MM.1S (cell line): Measurements from ENCODE around the gene FJX1.

Source experiments
- DNase-seq: peaks from one replicate; pipeline ENCODE4 v3.0.0-alpha.2; 2015
- H2AFZ ChIP-seq: fragments of 300-600 bp; sonication (generic); 2 replicates; pipeline ENCODE4 v1.6.0; 2016; ENCODE audit warnings: antibody characterized with exemption, low read length
- H3F3A ChIP-seq: fragments of 300-600 bp; sonication (generic); 2 replicates; pipeline ENCODE4 v1.6.1; 2016; ENCODE audit warnings: mild to moderate bottlenecking, antibody characterized with exemption, low read length, moderate library complexity, mixed read lengths; ENCODE audit not compliant: insufficient read depth
- H3K27ac ChIP-seq: fragments of 300-600 bp; sonication (generic); 2 replicates; pipeline ENCODE4 v1.5.1; 2016; ENCODE audit warnings: mild to moderate bottlenecking, low read length
- H3K27me3 ChIP-seq: fragments of 300-600 bp; sonication (generic); replicated peaks from 2 replicates; pipeline ENCODE4 v1.6.0; 2016; ENCODE audit warnings: low read length; ENCODE audit not compliant: insufficient read depth
- H3K36me3 ChIP-seq: fragments of 300-600 bp; sonication (generic); replicated peaks from 2 replicates; pipeline ENCODE4 v1.6.1; 2016; ENCODE audit warnings: mild to moderate bottlenecking, low read length, mixed read lengths; ENCODE audit not compliant: insufficient read depth
- H3K4me1 ChIP-seq: fragments of 300-600 bp; sonication (generic); 2 replicates; pipeline ENCODE4 v1.6.1; 2016; ENCODE audit warnings: low read length, mixed read lengths
- H3K4me2 ChIP-seq: fragments of 300-600 bp; sonication (generic); 2 replicates; pipeline ENCODE4 v1.6.0; 2016; ENCODE audit warnings: low read depth, low read length
- H3K4me3 ChIP-seq: fragments of 300-600 bp; sonication (generic); 2 replicates; pipeline ENCODE4 v1.5.1; 2016; ENCODE audit warnings: low read length, mixed read lengths
- H3K79me2 ChIP-seq: fragments of 300-600 bp; sonication (generic); 2 replicates; pipeline ENCODE4 v1.6.1; 2016; ENCODE audit warnings: mixed run types, low read length, mixed read lengths
- H3K9ac ChIP-seq: fragments of 300-600 bp; sonication (generic); 2 replicates; pipeline ENCODE4 v1.6.1; 2016; ENCODE audit warnings: low read length, mixed read lengths
- H3K9me2 ChIP-seq: fragments of 300-600 bp; sonication (generic); replicated peaks from 2 replicates; pipeline ENCODE4 v1.6.1; 2016; ENCODE audit warnings: mild to moderate bottlenecking, low read length, mixed read lengths; ENCODE audit not compliant: insufficient read depth
- H3K9me3 ChIP-seq: fragments of 300-600 bp; sonication (generic); replicated peaks from 2 replicates; pipeline ENCODE4 v1.6.1; 2016; ENCODE audit warnings: mild to moderate bottlenecking, low read length, mixed read lengths; ENCODE audit not compliant: insufficient read depth
- H4K20me1 ChIP-seq: fragments of 300-600 bp; sonication (generic); 2 replicates; pipeline ENCODE4 v1.6.1; 2016; ENCODE audit warnings: mild to moderate bottlenecking, low read length, moderate library complexity, mixed read lengths; ENCODE audit not compliant: insufficient read depth
- CTCF ChIP-seq: fragments of 300-600 bp; sonication (generic); IDR thresholded peaks from 2 replicates; pipeline ENCODE4 v1.5.1; 2016; ENCODE audit warnings: antibody characterized with exemption, low read length, mixed read lengths
- EZH2 ChIP-seq: fragments of 300-600 bp; sonication (generic); optimal IDR thresholded peaks from 2 replicates; pipeline ENCODE3; 2017; ENCODE audit warnings: low read depth, mild to moderate bottlenecking, antibody characterized with exemption, low read length, mixed read lengths
- EZH2phosphoT487 ChIP-seq: fragments of 300-600 bp; sonication (generic); IDR thresholded peaks from 2 replicates; pipeline ENCODE4 v1.6.1; 2018; ENCODE audit warnings: antibody characterized with exemption, low read length

Gene FJX1

DNA sequence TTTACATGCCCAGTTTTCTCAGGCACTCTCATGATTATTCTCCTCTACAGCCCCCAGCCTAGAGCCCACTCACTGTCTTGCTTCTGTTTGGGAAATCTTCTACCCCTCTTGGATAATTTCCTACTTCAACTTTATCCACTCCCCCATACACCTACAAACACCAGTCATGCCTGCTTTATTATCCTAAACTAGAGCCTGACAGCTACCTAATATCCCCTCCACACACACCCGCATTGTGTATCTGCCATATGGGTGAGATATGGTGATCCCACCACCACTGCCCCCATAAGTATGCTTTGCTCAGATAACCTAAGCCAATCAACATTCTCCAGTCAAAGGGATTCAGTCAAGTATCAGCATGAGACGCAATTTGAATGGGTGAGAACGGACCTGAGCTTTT lies 15.3 kb upstream of the FJX1 start:
- Histone ChIP-seq H3F3A (no peaks in the 10 kb centered on the region), H3K9me2 (no peaks in the 10 kb centered on the region), H3K36me3 (no peaks in the 10 kb centered on the region), H4K20me1 (no peaks in the 10 kb centered on the region), H3K4me3 (no peak overlapping the region), H3K9ac (no peak overlapping the region), H3K9me3 (no peaks in the 10 kb centered on the region), H3K79me2 (no peaks in the 10 kb centered on the region), H3K4me2 (no peak overlapping the region), H2AFZ (no peak overlapping the region), H3K4me1 (peaks cover 3% of the 10 kb centered on the region; the same call in 1 of the 2 replicates), H3K27me3 (no peaks in the 10 kb centered on the region), H3K27ac (no peak overlapping the region)
- TF ChIP-seq EZH2 (no peak), EZH2phosphoT487 (no peak), CTCF (no peak)
- no peak for DNase-seq

GRCh38 chr11:35605706-35606105 lies 12.6 kb upstream of the FJX1 start:
- Histone ChIP-seq H4K20me1 (no peaks in the 10 kb centered on the region), H3K27me3 (no peaks in the 10 kb centered on the region), H3K4me3 (no peak overlapping the region), H3F3A (no peaks in the 10 kb centered on the region), H3K4me1 (no peaks in the 10 kb centered on the region), H3K79me2 (no peaks in the 10 kb centered on the region), H3K36me3 (no peaks in the 10 kb centered on the region), H3K27ac (no peak overlapping the region), H2AFZ (no peak overlapping the region), H3K4me2 (no peak overlapping the region), H3K9me3 (no peaks in the 10 kb centered on the region), H3K9me2 (no peaks in the 10 kb centered on the region), H3K9ac (no peak overlapping the region)
- TF ChIP-seq EZH2 (no peak), EZH2phosphoT487 (no peak), CTCF (no peak)
- DNase-seq = no peak

DNA sequence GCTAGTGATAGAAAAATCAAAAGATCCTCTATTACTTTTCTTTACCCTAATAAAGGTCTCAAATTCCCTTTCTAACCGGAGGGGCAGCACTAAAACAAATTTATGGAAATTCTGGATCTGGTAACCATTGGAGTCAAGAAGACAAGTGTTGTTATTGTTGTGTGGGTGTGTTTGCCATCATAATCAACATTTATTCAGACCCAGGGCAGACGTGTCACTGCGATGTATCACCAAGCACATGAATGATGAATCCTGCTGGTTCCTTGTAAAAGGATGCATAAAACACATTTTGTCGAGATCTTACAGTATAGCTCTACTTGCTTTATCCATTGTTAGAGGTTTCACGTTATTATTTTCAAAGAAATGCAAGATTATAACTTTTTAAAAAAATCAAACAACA lies 12.1 kb upstream of the FJX1 start:
- H3K9me3 ChIP-seq = no peaks in the 10 kb centered on the region
- H3K79me2 ChIP-seq = no peaks in the 10 kb centered on the region
- H3K27ac ChIP-seq = no peak overlapping the region
- H3K4me3 ChIP-seq = no peak overlapping the region
- no peak overlapping the region for H2AFZ ChIP-seq
- H4K20me1 ChIP-seq = no peaks in the 10 kb centered on the region
- no peak overlapping the region for H3K4me2 ChIP-seq
- TF ChIP-seq EZH2phosphoT487 (no peak), EZH2 (no peak), CTCF (no peak)
- DNase-seq = no peak
- no peaks in the 10 kb centered on the region for H3K4me1 ChIP-seq
- H3K9ac ChIP-seq = no peak overlapping the region
- H3K36me3 ChIP-seq = no peaks in the 10 kb centered on the region
- H3K9me2 ChIP-seq = no peaks in the 10 kb centered on the region
- H3K27me3 ChIP-seq = no peaks in the 10 kb centered on the region
- H3F3A ChIP-seq = no peaks in the 10 kb centered on the region
